ENCODE measurements around the gene CHRM3.
"Not testable (repeated sequence)": the region's sequence is repeated elsewhere in the genome, so short reads cannot be mapped to it uniquely, and the experiment has no call there.

CHRM3 gene

GRCh38 chr1:239386453-239387303, at the start of gene CHRM3:
TSS of gene CHRM3 (plus strand) at chr1:239386568. CDS start at chr1:239907452, 520,884 bp downstream.
- DNase-seq = peak; percentile 52 to 53

DNA sequence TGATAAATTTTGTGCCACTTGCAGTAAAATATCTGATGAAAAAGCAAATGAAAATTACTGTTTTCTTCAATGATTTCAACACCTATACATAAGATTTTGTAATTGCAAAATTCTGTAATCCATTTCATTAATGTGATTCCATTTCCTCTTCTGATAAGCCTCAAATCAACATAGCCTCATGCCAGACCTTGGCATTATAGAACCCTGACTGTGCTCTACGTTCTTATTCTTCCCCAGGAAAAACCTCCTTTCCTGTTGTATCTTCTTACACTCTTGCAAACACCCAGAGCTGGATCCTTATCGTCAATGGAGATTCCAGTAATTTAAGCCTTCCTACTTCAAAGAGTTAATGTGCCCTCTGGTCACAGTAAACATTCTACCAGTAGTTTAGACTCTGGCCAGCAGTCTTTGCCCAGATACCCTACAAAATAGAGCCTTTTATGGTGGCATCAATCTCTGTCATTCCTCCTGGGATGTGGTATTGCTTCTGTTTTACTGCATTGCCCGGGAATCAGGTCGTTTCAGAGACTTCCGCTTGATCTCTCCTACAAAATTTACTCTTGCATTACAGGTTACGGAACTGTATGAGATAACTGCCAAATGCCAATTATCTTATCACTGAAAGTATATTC, 48.5 kb upstream of the CHRM3 start:
- DNase-seq = no peak

DNA sequence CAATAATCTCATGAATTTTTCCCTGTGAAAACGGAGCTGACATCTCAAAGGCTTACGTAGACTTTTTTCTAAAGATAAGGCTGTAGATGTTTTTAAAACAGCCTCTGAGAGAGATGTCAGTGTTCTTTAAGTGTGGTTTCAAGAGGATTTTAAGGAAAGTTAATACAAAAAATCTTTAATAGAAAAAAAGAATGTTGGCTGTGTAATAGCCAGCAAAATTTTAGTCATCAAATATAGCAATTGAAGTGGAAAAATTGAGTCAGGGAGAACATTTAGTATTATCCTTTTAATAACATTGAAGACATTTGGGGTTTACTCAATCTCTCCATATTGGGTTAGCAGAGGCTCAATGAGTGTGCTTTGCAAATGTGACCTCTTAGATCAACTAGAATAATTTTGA, 38.6 kb upstream of the CHRM3 start:
- no peak for DNase-seq

DNA sequence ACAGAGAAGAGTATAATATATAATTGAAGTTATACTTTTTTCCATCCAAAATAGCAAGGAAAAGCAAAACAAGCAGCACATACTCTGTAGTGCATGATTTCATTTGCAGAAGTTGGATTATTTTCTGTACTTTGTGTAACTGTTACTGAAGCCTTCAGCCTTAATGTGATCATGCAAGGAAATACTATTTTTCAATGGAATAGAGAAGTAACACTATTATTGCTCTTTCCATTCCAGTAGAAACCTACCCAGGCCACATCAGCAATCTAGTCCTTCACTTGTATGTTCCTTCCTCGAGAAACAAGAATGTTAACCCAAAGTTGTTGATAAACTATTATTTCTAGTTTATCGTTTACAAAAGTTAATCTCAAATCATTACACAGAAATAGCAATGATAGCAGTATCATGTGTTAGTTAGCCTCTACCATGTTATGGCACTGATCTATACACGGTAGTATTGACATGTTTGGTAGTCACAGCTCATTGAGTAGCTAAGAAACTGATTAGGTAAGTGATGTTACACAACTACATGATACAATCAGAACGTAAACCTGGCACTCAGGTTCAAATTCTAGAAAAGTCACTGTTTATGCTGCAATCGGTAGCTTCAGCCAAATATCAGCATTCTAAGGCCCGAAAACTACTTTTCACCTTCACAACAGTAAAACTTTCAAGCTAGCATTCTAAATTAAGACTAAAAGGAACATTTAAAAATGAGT, 37.6 kb upstream of the CHRM3 start:
- no peak for DNase-seq

DNA sequence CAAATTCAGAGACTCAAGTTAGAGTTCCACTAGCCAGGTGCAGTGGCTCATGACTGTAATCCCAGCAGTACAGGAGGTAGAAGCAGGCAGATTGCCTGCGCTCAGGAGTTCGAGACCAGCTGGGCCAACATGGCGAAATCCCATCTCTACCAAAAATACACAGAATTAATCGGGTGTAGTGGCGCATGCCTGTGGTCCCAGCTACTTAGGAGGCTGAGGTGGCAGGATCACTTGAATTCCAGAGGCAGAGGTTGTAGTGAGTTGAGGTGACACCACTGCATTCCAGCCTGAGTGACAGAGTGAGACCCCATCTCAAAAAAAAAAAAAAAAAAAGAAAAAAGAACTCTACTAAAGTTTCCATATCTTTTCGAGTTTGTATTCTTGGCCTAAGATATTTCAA, 36.7 kb upstream of the CHRM3 start:
- DNase-seq = no peak

GRCh38 chr1:239353536-239353935, 32.8 kb upstream of the CHRM3 start:
- DNase-seq = no peak

DNA sequence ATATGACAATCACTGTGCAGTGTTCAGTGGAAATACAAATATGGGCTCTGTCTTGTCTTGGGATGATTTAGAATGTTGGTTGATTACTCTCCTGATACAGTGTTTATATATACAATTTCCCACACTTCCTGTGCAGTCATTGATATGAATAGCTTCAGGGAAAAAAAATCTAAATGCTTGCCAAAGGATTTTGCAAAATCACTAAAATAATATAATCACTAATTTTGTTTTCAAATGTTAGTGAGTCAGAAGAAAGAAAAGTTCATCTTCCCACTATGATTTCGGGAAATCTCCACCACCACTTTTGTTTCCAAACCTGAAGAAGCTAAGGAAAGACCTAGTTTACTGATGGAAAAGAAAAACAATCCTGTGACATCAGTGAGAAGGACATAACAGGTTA, 32.1 kb upstream of the CHRM3 start:
- DNase-seq = no peak

DNA sequence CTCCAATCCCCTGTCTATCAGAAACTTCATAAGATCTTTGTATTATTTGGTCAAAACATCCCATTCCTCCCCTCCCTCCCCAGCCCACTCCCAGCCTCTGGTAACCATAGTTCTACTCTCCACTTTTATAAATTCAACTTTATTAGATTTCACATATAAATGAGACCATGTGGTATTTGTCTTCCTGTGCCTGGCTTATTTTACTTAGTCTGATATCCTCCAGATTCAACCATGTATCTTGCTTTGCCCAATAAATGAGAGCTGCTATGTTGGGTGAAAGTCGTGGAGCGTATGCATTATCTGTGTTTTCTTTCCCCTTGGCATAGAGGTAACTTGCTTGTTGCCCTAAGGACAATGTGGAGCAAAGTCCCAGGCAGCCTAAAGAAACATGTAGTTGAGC, 28.5 kb upstream of the CHRM3 start:
- no peak for DNase-seq

DNA sequence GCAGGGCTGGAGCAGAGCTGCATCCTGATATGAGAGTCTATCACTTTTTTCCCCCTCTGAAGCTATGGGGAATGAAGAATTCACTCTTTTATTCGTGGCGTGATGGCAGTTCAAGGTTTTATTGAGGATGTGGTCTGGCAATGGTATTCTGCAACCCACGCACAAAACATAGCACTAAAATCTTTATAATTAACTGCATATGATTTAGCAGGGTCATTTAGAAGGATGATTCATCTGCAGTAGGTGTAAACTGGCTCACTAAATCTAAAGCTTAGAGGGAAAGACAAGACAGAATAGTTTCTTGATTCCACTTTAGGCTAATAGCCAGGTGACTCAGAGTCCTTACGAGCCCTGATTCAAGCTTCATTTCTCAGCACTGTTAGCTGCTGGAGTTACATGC, 25.0 kb upstream of the CHRM3 start:
- no peak for DNase-seq

DNA sequence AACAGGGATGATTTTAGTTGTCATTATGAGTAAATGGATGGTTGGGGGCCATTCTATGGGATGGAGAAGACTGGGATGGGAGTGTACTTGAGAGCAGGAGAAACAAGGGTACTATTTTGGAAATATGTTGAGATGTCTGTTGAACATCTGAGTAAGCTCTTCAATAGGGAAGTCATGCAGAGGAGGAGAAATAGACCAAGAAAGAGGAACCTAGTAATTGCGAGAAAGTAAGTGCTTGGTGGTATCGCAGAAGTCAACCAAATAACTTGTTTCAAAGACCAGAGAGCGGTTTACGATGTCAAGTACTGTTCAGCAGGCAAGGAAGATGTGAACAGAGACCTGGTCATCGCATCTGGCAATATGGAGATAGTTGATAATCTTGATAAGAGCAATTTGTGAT, 22.4 kb upstream of the CHRM3 start:
- DNase-seq = no peak

- no peak for DNase-seq
These were observed 19.1 kb upstream of the CHRM3 start for GRCh38 chr1:239367196-239367810.

- no peak for DNase-seq
These were observed 17.8 kb upstream of the CHRM3 start for GRCh38 chr1:239368436-239369109.

GRCh38 chr1:239370869-239371268, 15.5 kb upstream of the CHRM3 start:
- not testable (repeated sequence) for DNase-seq

GRCh38 chr1:239382666-239383065, 3.7 kb upstream of the CHRM3 start:
- no peak for DNase-seq

DNA sequence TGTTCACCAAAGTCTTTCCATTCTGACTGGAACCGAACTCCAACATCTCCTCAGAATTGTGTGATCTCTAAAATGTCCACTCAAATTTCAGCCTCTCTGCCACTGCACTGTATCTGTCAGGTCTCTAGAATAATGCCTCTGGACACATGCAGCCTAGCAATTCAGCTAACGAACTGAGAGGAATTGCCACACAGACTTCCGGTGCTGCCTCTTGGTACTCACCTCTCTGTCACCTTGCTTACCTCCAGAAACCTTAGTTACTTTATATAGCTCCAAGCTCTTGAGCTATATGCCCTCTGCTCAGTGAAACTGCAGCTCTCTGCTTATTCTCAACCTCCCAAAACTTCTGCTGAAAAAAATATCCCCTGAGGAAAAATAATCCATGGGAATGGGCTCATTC, 2.7 kb upstream of the CHRM3 start:
- DNase-seq = no peak

DNA sequence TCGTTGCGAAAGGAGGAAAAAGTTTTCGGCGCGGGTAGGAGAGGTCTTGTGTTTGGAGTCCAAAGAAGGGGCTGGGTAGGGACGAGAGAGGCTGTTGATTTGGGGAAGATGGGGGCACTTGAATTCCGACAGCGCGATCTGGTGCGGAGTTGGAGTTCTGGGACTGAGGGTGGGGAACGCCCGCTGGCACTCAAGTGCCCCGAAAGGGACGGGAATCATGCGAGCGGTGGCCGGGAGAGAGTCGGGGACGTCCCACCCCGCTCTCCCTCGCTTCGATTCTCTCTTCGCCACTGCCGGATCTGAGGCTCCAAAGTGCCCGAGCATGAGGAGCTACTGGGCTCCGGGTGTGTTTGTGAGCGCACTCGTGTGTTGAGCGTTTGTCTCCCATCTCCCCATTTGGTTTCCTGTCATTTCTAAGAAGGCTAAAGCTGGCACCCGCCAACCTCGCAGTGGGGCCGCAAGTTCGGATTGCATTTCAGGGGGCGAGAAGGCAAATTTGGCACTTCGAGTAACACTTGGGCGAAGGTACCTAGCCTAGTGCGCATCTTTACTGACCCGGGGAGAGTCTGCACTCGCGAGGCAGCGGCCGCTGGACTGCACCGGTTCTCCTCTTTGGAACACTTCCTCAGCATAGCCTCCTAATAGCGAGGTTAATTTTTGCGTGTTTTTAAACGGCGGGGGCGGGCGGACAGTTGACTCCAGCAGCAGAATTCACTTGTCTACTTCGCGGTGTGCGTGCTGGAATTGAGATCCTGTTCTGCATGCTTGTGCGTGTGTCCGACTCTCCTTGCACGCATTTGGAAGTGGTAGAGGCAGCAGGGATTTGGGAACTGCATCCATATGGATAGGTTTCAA, 1.2 kb downstream of the CHRM3 start:
- peak; percentile 24 to 27 for DNase-seq

GRCh38 chr1:239388159-239388485, 1.8 kb downstream of the CHRM3 start:
- no peak for DNase-seq

DNA sequence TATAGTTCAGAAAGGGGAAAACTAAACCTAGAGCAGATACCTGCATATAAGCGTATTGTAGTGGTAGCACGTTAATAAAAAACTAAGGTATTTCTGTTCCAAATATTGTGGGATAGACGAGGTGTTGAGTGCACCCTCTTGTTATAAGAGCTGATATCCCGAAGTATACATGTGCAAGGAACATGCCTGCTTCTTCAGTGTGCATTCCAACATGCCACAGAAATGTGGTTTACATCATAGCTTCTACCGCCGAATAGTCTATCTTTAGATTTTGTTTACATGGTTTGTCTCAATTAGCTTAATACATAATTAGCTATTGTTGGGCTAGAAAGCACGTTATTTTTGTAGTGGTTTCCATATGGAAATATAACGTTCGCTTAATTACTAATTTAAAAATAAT, 2.2 kb downstream of the CHRM3 start:
- no peak for DNase-seq

- no peak for DNase-seq
These were observed 3.3 kb downstream of the CHRM3 start for GRCh38 chr1:239389703-239390102.

DNA sequence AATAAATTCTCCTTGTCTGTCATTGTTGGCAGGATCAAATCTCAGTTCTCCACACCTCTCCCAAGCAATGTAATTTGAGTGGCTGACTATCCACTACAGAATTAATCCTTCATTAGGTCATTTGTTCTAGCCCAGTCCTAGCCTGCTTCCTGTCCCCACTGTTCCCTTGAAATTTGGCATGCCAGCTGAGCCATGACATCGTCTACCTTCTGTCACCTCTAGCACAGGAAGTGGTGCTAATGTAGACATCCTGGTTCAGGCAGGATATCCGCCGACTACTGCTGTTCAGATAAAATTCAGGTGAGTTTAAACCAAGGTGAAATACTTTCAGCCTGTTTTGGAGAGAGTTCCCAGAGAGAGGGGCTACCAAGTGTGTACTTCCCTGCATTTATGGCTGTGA, 5.9 kb downstream of the CHRM3 start:
- no peak for DNase-seq

DNA sequence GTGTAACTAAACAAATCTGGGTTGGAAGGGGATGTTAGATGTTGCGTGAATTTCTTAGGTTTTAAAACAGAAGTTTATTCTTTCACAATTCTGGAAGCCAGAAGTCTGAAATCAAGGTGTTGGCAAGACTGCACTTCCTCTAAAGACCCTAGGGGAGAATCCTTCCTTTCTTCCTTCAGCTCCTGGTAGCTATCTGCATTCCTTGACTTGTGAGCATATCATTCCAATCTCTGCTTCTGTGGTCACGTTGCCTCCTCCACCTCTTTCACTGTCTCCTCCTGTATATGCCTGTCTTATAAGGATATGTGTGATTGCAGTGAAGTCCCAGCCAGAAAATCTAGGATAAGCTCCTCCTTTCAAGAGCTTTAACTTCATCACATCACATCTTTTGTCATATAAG, 7.7 kb downstream of the CHRM3 start:
- no peak for DNase-seq

DNA sequence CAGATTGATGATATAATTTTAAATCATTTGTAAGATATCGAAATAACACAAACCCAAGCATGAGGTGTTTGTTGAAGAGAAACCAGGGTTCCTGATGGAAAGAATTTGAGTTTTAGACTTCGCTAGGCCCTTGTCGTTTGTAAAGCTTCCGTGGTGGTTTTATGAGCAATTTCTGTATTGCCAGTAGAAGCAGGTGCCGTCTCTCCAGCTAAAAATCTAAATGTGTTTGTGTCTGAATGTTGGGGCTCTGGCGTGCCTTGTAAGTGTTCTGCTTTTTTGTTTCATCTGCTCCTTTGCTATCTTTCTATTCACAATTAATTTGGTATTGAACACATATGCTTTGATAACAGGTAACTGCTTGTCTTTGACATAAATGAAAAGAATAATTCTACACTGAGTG, 27.5 kb downstream of the CHRM3 start:
- no peak for DNase-seq
